GM23338 (cell line): ENCODE data around the gene DAP3.

Experiments
- CREB1 ChIP-seq: fragments of 250-450 bp; sonication (Bioruptor Pico); IDR thresholded peaks from 2 replicates; pipeline ENCODE4 v1.5.0; 2020; ENCODE audit warnings: low read depth, mild to moderate bottlenecking, moderate library complexity
- CTCF ChIP-seq, 2 experiments: fragments of 200-600 bp in 1 of 2; sonication (generic) in 1 of 2; conservative IDR thresholded peaks; 2 replicates each; pipeline versions ENCODE4 v1.5.1 to v1.6.1; 2016 to 2017; ENCODE audit warnings: antibody characterized with exemption in 2 of 2, low read depth in 2 of 2, mild to moderate bottlenecking in 2 of 2, moderate library complexity in 1 of 2
- ETS1 ChIP-seq: IDR thresholded peaks from 2 replicates; pipeline ENCODE4 v1.6.1; 2016; ENCODE audit warnings: antibody characterized with exemption
- EZH2 ChIP-seq: fragments of 200-600 bp; sonication (generic); IDR thresholded peaks from one replicate; pipeline ENCODE4 v1.8.0; 2017; ENCODE audit warnings: antibody characterized with exemption, mild to moderate bottlenecking, low read depth; ENCODE audit not compliant: unreplicated experiment
- EZH2phosphoT487 ChIP-seq: fragments of 200-600 bp; sonication (generic); IDR thresholded peaks from one replicate; pipeline ENCODE4 v1.8.1; 2018; ENCODE audit warnings: antibody characterized with exemption; ENCODE audit not compliant: unreplicated experiment
- POLR2AphosphoS5 ChIP-seq: IDR thresholded peaks from 2 replicates; pipeline ENCODE4 v1.6.1; 2016; ENCODE audit warnings: antibody characterized with exemption, low read depth
- REST ChIP-seq: IDR thresholded peaks from one replicate; pipeline ENCODE4 v1.6.1; 2018; ENCODE audit warnings: antibody characterized with exemption; ENCODE audit not compliant: unreplicated experiment

- TF ChIP-seq POLR2AphosphoS5 (no peak), CTCF (conservative IDR thresholded peaks at IDR 0.05; ENCODE audit: low read depth in 2 of 2) (no peak), EZH2 (no peak), EZH2phosphoT487 (no peak), ETS1 (no peak), REST (no peak), CREB1 (no peak)
Measured at GRCh38 chr1:155761736-155762405, 73.0 kb downstream of the DAP3 start.
